Pancreas (tissue), 10 donors: ENCODE results near the gene IL34. TPM values are rescaled to one million over a fixed set of nuclear protein-coding genes. Genes with fewer than 3 reads are reported as not detected.

Source experiments
- ATAC-seq, 4 donors: fragments of 200-7000 bp; cut with Tn5 transposase; one replicate each; pipeline versions ENCODE4 v1.8.0 to v1.9.1; 2020; ENCODE audit warnings: mild to moderate bottlenecking in 4 of 4, moderate library complexity in 4 of 4
- DNase-seq, 6 donors: peaks; one replicate each; pipeline ENCODE4 v3.0.0-alpha.2; 2020
- FAIRE-seq: peaks from 2 replicates; lab custom pipeline; 2012; peaks lifted over from hg19 to GRCh38; lab: Jason Lieb, UNC
- H3K27ac ChIP-seq, 4 donors: fragments of 200-600 bp; sonication (generic); 1 replicate in 3 of 4; 2 replicates in 1 of 4; pipeline versions ENCODE4 v1.5.0 to v1.8.0; 2020
- H3K27me3 ChIP-seq, 4 donors: fragments of 200-600 bp; one replicate each; pipeline ENCODE4 v1.8.0; 2021
- H3K36me3 ChIP-seq, 3 donors: fragments of 200-600 bp; sonication (generic) in 1 of 3; one replicate each; pipeline versions ENCODE4 v1.5.0 to v1.8.0; 2020 to 2021
- H3K4me1 ChIP-seq, 3 donors: fragments of 200-600 bp; one replicate each; pipeline ENCODE4 v1.8.0; 2021
- H3K4me3 ChIP-seq, 4 donors: fragments of 200-600 bp; sonication (generic) in 2 of 4; one replicate each; pipeline versions ENCODE4 v1.5.0 to v1.8.0; 2020 to 2021
- H3K9me3 ChIP-seq, 4 donors: fragments of 200-600 bp; one replicate each; pipeline ENCODE4 v1.8.0; 2021
- CTCF ChIP-seq, 4 donors: fragments of 200-600 bp; sonication (generic) in 3 of 4; IDR thresholded peaks; one replicate each; pipeline versions ENCODE4 v1.5.0 to v1.8.0; 2021; ENCODE audit warnings: antibody characterized with exemption in 4 of 4
- WGBS, 2 donors: extraction: QIAGEN DNeasy Blood & Tissue Kit; methylation state at CpG; one replicate each; pipeline ENCODE4 v1.1.7; 2013; 5-methylcytosine and 5-hydroxymethylcytosine counted together
- intact Hi-C, 3 donors: fragments of 100-400 bp; cut with DNase I; formaldehyde crosslinking; loops; one replicate each; pipeline versions ENCODE4 v1.11.1 to v1.14.2; 2022
- polyA plus RNA-seq, 2 donors: library from polyadenylated mRNA; stranded (reverse); fragments of 200-250 nt; gene quantifications; one replicate each; pipeline ENCODE4 v1.2.3, GENCODE V29; 2013
- total RNA-seq, 6 donors: library from RNA; stranded (reverse); fragmentation: NEBNext Ultra II Directional in 4 of 6; extraction: Animal tissue kit (Norgen Biotek cat#: 25700) in 4 of 6; gene quantifications; one replicate each; pipeline versions ENCODE4 v1.2.1 to v1.2.4, GENCODE V29; 2021 to 2023
- donor health status: healthy with polysubstance abuse.
- donor health status: DM: no; HTN: no; CAD: no; lungs with moderate emphysema.
- donor health status: DM: no; HTN: no; CAD: no.
- donor health status: control.
- donor health status: control.
- donor health status: Bipolar disorder and iron deficiency.
- donor health status: DM: yes; HTN: yes; CAD: no.
- donor health status: DM: no; HTN: no; CAD: no.
- donor health status: DM: no; HTN: no; CAD: no.
- donor health status: DM: yes; HTN: yes; CAD: no.

Gene IL34
- total and polyA plus RNA-seq, 8 donors: 0.51 to 3.9 (median 1.7) TPM

GRCh38 chr16:70682239-70683145 lies 36.1 kb downstream of the IL34 start:
- peak in 2 of 6 donors; percentile 15 to 35 for DNase-seq
- peaks cover 0 to 4% (median 0%) of the 10 kb centered on the region in 3 donors for H3K4me1 ChIP-seq
- no peak for ATAC-seq
- intact Hi-C loops: no loop called here
- 73 to 74% methylated on average over 14 of the region's 14 CpGs for WGBS, 2 donors
- no peaks in the 10 kb centered on the region for H3K9me3 ChIP-seq
- no peak overlapping the region for H3K4me3 ChIP-seq
- peaks cover 0 to 4% (median 0%) of the 10 kb centered on the region in 3 donors for H3K36me3 ChIP-seq
- H3K27me3 ChIP-seq: no peaks in the 10 kb centered on the region
- no peak for TF ChIP-seq CTCF (IDR thresholded peaks at IDR 0.05)
- peak overlapping the region in 2 of 4 donors; percentile 12 to 44 for H3K27ac ChIP-seq
- FAIRE-seq: no peak

GRCh38 chr16:70683146-70683944 lies 37.0 kb downstream of the IL34 start:
- H3K4me3 ChIP-seq: peak overlapping the region in 1 of 4 donors; percentile 7
- DNase-seq (peak in 2 of 6 donors; percentile 15 to 53), FAIRE-seq (no peak), ATAC-seq (no peak)
- no peaks in the 10 kb centered on the region for H3K9me3 ChIP-seq
- H3K4me1 ChIP-seq: peaks cover 0 to 4% (median 0%) of the 10 kb centered on the region in 3 donors
- intact Hi-C loops: no loop called here
- no peak overlapping the region for H3K27ac ChIP-seq
- no peaks in the 10 kb centered on the region for H3K27me3 ChIP-seq
- TF ChIP-seq CTCF (IDR thresholded peaks at IDR 0.05): no peak
- H3K36me3 ChIP-seq: peaks cover 0 to 4% (median 0%) of the 10 kb centered on the region in 3 donors
- 88 to 90% methylated on average over 13 of the region's 13 CpGs for WGBS, 2 donors

- no peak for ATAC-seq
- FAIRE-seq: no peak
- WGBS, 2 donors: 73 to 74% methylated on average over 14 of the region's 14 CpGs
- Histone ChIP-seq H3K4me1 (peaks cover 0 to 4% (median 0%) of the 10 kb centered on the region in 3 donors), H3K27me3 (no peaks in the 10 kb centered on the region), H3K4me3 (peak overlapping the region in 3 of 4 donors; percentile 52 to 70 (median 57)), H3K9me3 (no peaks in the 10 kb centered on the region), H3K27ac (no peak overlapping the region), H3K36me3 (peaks cover 0 to 2% (median 0%) of the 10 kb centered on the region in 3 donors)
- intact Hi-C loops: no loop called here
- DNase-seq: peak in 2 of 6 donors; percentile 43 to 62
- no peak for TF ChIP-seq CTCF (IDR thresholded peaks at IDR 0.05)
Measured at GRCh38 chr16:70684146-70685060, 38.0 kb downstream of the IL34 start.

GRCh38 chr16:70685061-70685937 lies 38.9 kb downstream of the IL34 start:
- intact Hi-C loops: no loop called here
- ATAC-seq (peak; percentile 5 to 46 (median 18)), DNase-seq (peak in 4 of 6 donors; percentile 37 to 81 (median 62)), FAIRE-seq (no peak)
- TF ChIP-seq CTCF (IDR thresholded peaks at IDR 0.05): no peak
- Histone ChIP-seq H3K9me3 (no peaks in the 10 kb centered on the region), H3K4me3 (peak overlapping the region; percentile 52 to 70 (median 55)), H3K36me3 (no peaks in the 10 kb centered on the region), H3K27ac (peak overlapping the region in 3 of 4 donors; percentile 23 to 58 (median 55)), H3K4me1 (peaks cover 0 to 4% (median 0%) of the 10 kb centered on the region in 3 donors), H3K27me3 (no peaks in the 10 kb centered on the region)
- WGBS, 2 donors: 3% methylated on average over 64 to 90 of the region's 90 CpGs
